ENCODE results near the gene MRPS16. TPM values are rescaled to one million over a fixed set of nuclear protein-coding genes. Genes with fewer than 3 reads are reported as not detected.

MRPS16 gene
- total and polyA plus RNA-seq, 9 of the 15 experiments (the other 6 are each of a cell fraction or from before 2014, with no cell fraction given), result 65.0 to 239 (median 146) TPM

- H3K9me3 ChIP-seq (replicated peaks; ENCODE audit: control insufficient read depth, insufficient read depth, low read depth, low read length), result no peaks in the 10 kb centered on the region
- BruUV-seq (replicated peaks), result no TSS peak
- FAIRE-seq, result no peak
- H3K27me3 ChIP-seq (ENCODE audit: control insufficient read depth in 2 of 2, insufficient read depth in 2 of 2, low read length in 2 of 2), result no peaks in the 10 kb centered on the region
- no peak overlapping the region for H3K9ac ChIP-seq (ENCODE audit: insufficient read depth in 1 of 2, low read depth in 2 of 2, low read length in 2 of 2)
- no peak for DNase-seq (ENCODE audit: extremely low read depth in 1 of 4, low spot score in 3 of 4)
- POLR2A ChIA-PET, result no interaction called here
- H4K20me1 ChIP-seq (replicated peaks; ENCODE audit: control insufficient read depth, insufficient read depth, low read length), result no peaks in the 10 kb centered on the region
- intact Hi-C loops (cut with micrococcal nuclease) (no loop called here), in situ Hi-C loops (cut with MboI) (no loop called here)
- no peaks in the 10 kb centered on the region for H3K79me2 ChIP-seq (ENCODE audit: control insufficient read depth, insufficient read depth, low read length)
- H2AFZ ChIP-seq (ENCODE audit: low read depth, low read length), result no peak overlapping the region
- no peak overlapping the region for H3K4me2 ChIP-seq (ENCODE audit: insufficient read depth, low read length)
- no peaks in the 10 kb centered on the region for H3K9me1 ChIP-seq (ENCODE audit: control insufficient read depth, insufficient read depth, low read length)
- no peaks in the 10 kb centered on the region for H3K4me1 ChIP-seq (replicated peaks in 1 of 2; ENCODE audit: control insufficient read depth in 2 of 2, insufficient read depth in 2 of 2, low read length in 2 of 2)
- CTCF ChIA-PET (ENCODE audit: low intra/inter-chr PET ratio), result no interaction called here
- H3K36me3 ChIP-seq (ENCODE audit: control insufficient read depth, insufficient read depth, low read length), result no peaks in the 10 kb centered on the region
- H3K27ac ChIP-seq (ENCODE audit: extremely low read depth, low read depth, low read length), result no peak overlapping the region
- H3K4me3 ChIP-seq, result no peak overlapping the region
- 54% methylated on average over 1 of the region's 1 CpG for WGBS (ENCODE audit: insufficient coverage, low coverage, missing lambda C conversion rate)
- ATAC-seq, result no peak
- TF ChIP-seq CGGBP1 (CRISPR knock-in tag; IDR thresholded peaks at IDR 0.05) (no peak), BCOR (IDR thresholded peaks at IDR 0.05) (peak; percentile 36; the same call in 1 of the 2 replicates), POLR2B (IDR thresholded peaks at IDR 0.05; ENCODE audit: low read depth, partially characterized antibody) (no peak), HDGF (IDR thresholded peaks at IDR 0.05) (no peak), ETV6 (IDR thresholded peaks at IDR 0.05; ENCODE audit: borderline replicate concordance in 1 of 2, low read depth in 2 of 2, low read length in 1 of 2) (no peak), ETV6 (CRISPR knock-in tag; IDR thresholded peaks at IDR 0.05; ENCODE audit: borderline replicate concordance) (no peak), DEAF1 (CRISPR knock-in tag; IDR thresholded peaks at IDR 0.05) (no peak), NRF1 (conservative IDR thresholded peaks at IDR 0.05 in 1 of 2, IDR thresholded peaks at IDR 0.05 in 1 of 2) (no peak), ZZZ3 (IDR thresholded peaks at IDR 0.05) (no peak), RBM25 (IDR thresholded peaks at IDR 0.05; ENCODE audit: low read depth, low read length, severe bottlenecking) (peak; percentile 79), SMARCC2 (IDR thresholded peaks at IDR 0.05; ENCODE audit: low read depth) (no peak), MLLT1 (IDR thresholded peaks at IDR 0.05) (no peak), ZNF3 (CRISPR knock-in tag; IDR thresholded peaks at IDR 0.05) (no peak), POLR2AphosphoS5 (IDR thresholded peaks at IDR 0.05; ENCODE audit: control insufficient read depth, insufficient read depth, low read depth, low read length) (no peak), TAF7 (tag; IDR thresholded peaks at IDR 0.05) (no peak), ZNF76 (CRISPR knock-in tag; IDR thresholded peaks at IDR 0.05; ENCODE audit: borderline replicate concordance) (no peak), MEF2A (IDR thresholded peaks at IDR 0.05; ENCODE audit: control insufficient read depth, low read depth, low read length) (no peak), CREB5 (CRISPR knock-in tag; IDR thresholded peaks at IDR 0.05) (no peak), NCOA2 (IDR thresholded peaks at IDR 0.05; ENCODE audit: partially characterized antibody in 2 of 2) (no peak), SAP30 (IDR thresholded peaks at IDR 0.05; ENCODE audit: borderline replicate concordance, insufficient read depth, low read depth, low read length, poor library complexity, severe bottlenecking) (no peak)
These were observed 37.5 kb upstream of the MRPS16 start for GRCh38 chr10:73289958-73290357.
